EH (cell line): Measurements from ENCODE around the gene GJD2.

Source experiments
- DNase-seq: peaks from one replicate; pipeline ENCODE4 v3.0.0-alpha.2; 2015; ENCODE audit warnings: low read depth

Gene GJD2

GRCh38 chr15:34724481-34724880 lies 30.3 kb downstream of the GJD2 start:
- DNase-seq, result no peak

GRCh38 chr15:34722439-34722836 lies 32.4 kb downstream of the GJD2 start:
- peak; percentile 86 for DNase-seq

- peak; percentile 96 for DNase-seq
Measured at GRCh38 chr15:34721802-34722438, 32.9 kb downstream of the GJD2 start.

GRCh38 chr15:34721157-34721801 lies 33.5 kb downstream of the GJD2 start:
- no peak for DNase-seq

- DNase-seq, result no peak
Measured at GRCh38 chr15:34719695-34720094, 35.1 kb downstream of the GJD2 start.

- peak; percentile 51 for DNase-seq
Measured at GRCh38 chr15:34718681-34719665, 35.8 kb downstream of the GJD2 start.

- peak; percentile 42 for DNase-seq
Measured at GRCh38 chr15:34717729-34718128, 37.1 kb downstream of the GJD2 start.

GRCh38 chr15:34716111-34716510 lies 38.7 kb downstream of the GJD2 start:
- no peak for DNase-seq

- no peak for DNase-seq
Measured at GRCh38 chr15:34714476-34715121, 40.2 kb downstream of the GJD2 start.

- no peak for DNase-seq
Measured at GRCh38 chr15:34713635-34714034, 41.2 kb downstream of the GJD2 start.

GRCh38 chr15:34709866-34710265 lies 44.9 kb downstream of the GJD2 start:
- DNase-seq, result peak; percentile 86

- DNase-seq, result peak; percentile 78
Measured at GRCh38 chr15:34708422-34708821, 46.4 kb downstream of the GJD2 start.

GRCh38 chr15:34701536-34701935 lies 53.3 kb downstream of the GJD2 start:
- no peak for DNase-seq
